Adrenal gland (tissue), 5 donors: ENCODE measurements around the gene SLC5A6.

Experiments used
- CTCF ChIP-seq, 6 experiments: fragments of 450-650 bp in 4 of 6; fragments of 200-600 bp in 2 of 6; sonication (generic) in 1 of 6; IDR thresholded peaks; 1 replicate in 5 of 6; 2 replicates in 1 of 6; pipeline versions ENCODE4 v1.5.1 to v1.8.0; 2016 to 2021; ENCODE audit warnings: antibody characterized with exemption in 6 of 6, mild to moderate bottlenecking in 2 of 6, moderate library complexity in 1 of 6
- POLR2A ChIP-seq, 2 donors: fragments of 450-650 bp; IDR thresholded peaks; one replicate each; pipeline ENCODE4 v1.6.1; 2017; ENCODE audit warnings: antibody characterized with exemption in 2 of 2, mild to moderate bottlenecking in 2 of 2, moderate library complexity in 1 of 2
- donor health status: DM: no; HTN: no; CAD: no.

- TF ChIP-seq POLR2A (IDR thresholded peaks at IDR 0.05) (no peak), CTCF (IDR thresholded peaks at IDR 0.05) (no peak)
Measured at GRCh38 chr2:27189989-27190388, 22.1 kb downstream of the SLC5A6 start.
